Subcutaneous abdominal adipose tissue (tissue), 5 donors: ENCODE data around the gene UBE2O.

ENCODE experiments used
- H3K27ac ChIP-seq: one replicate; pipeline ENCODE4 v1.7.0; 2013; ENCODE audit warnings: low read depth, mild to moderate bottlenecking, inconsistent platforms, low read length, moderate library complexity
- H3K27me3 ChIP-seq, 5 donors: one replicate each; pipeline ENCODE4 v1.7.0; 2013; ENCODE audit warnings: low read length in 5 of 5, inconsistent platforms in 1 of 5; ENCODE audit not compliant: control insufficient read depth in 5 of 5, insufficient read depth in 4 of 5
- H3K36me3 ChIP-seq, 5 donors: one replicate each; pipeline ENCODE4 v1.7.0; 2013; ENCODE audit warnings: low read length in 5 of 5; ENCODE audit not compliant: control insufficient read depth in 5 of 5, insufficient read depth in 5 of 5
- H3K4me1 ChIP-seq, 5 donors: one replicate each; pipeline ENCODE4 v1.7.0; 2013; ENCODE audit warnings: low read length in 5 of 5, mild to moderate bottlenecking in 3 of 5, moderate library complexity in 1 of 5; ENCODE audit not compliant: control insufficient read depth in 5 of 5, insufficient read depth in 5 of 5
- H3K4me3 ChIP-seq, 5 donors: one replicate each; pipeline ENCODE4 v1.7.0; 2013; ENCODE audit warnings: low read length in 5 of 5, low read depth in 1 of 5
- H3K9ac ChIP-seq, 5 donors: one replicate each; pipeline ENCODE4 v1.7.0; 2013; ENCODE audit warnings: low read length in 5 of 5, mild to moderate bottlenecking in 4 of 5, moderate library complexity in 3 of 5
- H3K9me3 ChIP-seq, 5 donors: one replicate each; pipeline ENCODE4 v1.7.0; 2013; ENCODE audit warnings: low read length in 5 of 5; ENCODE audit not compliant: control insufficient read depth in 5 of 5
- donor health status: healthy.
- donor health status: healthy.
- donor health status: healthy.
- donor health status: healthy.
- donor health status: healthy.

Gene UBE2O

GRCh38 chr17:76376318-76377133 is 76.4 kb downstream of the UBE2O start:
- no peaks in the 10 kb centered on the region for H3K36me3 ChIP-seq

GRCh38 chr17:76371656-76372628 is 81.0 kb downstream of the UBE2O start:
- H3K36me3 ChIP-seq = no peaks in the 10 kb centered on the region
- peaks cover 0 to 5% (median 0%) of the 10 kb centered on the region in 5 donors for H3K27me3 ChIP-seq
- no peak overlapping the region for H3K4me3 ChIP-seq
- no peak overlapping the region for H3K9ac ChIP-seq
- peaks cover 10 to 26% (median 15%) of the 10 kb centered on the region in 5 donors for H3K4me1 ChIP-seq
- H3K9me3 ChIP-seq = no peaks in the 10 kb centered on the region
- no peak overlapping the region for H3K27ac ChIP-seq

More at GRCh38 chr17:76376318-76377133, 76.4 kb downstream of the UBE2O start:
- Histone ChIP-seq H3K4me3 (no peak overlapping the region), H3K9me3 (no peaks in the 10 kb centered on the region), H3K27ac (no peak overlapping the region), H3K4me1 (peaks cover 0 to 14% (median 1%) of the 10 kb centered on the region in 5 donors), H3K27me3 (peaks cover 0 to 4% (median 0%) of the 10 kb centered on the region in 5 donors), H3K9ac (no peak overlapping the region)

DNA sequence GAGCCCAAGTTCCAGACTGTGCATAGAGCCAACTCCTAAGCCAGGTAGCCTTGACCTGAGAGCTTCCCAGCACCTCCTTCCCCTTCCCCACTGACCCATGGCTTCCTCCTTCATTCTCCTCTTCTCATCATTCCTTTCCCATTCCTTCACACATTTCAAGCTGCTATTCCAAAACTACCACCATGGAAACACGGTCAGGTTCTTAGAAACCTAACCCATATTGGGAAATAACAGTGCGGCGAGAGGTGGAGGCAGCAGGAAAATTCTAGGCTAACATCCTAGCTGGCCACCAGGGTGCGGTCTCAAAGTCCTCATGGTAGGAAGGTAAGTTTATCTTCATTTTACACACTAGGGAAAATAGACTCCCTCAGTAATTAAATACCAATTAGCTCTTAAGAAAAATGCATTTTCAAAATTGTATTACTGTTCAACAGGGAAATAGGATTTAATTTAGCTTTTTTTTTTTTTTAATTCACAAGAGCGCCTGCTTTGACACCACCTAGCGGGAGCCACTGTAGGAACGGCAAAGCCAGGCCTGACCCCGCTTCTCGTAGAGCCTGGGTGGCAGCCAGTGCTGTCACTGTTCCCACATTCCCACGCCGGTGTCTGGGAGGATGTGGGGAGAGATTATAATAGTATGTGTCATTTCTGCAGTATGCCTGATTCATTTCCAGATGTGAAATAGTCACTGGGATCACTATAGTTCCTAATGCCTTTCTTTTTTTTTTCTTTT is 82.5 kb downstream of the UBE2O start:
- Histone ChIP-seq H3K27me3 (peaks cover 0 to 2% (median 0%) of the 10 kb centered on the region in 5 donors), H3K4me1 (peaks cover 10 to 19% (median 15%) of the 10 kb centered on the region in 5 donors), H3K36me3 (no peaks in the 10 kb centered on the region), H3K9me3 (no peaks in the 10 kb centered on the region), H3K9ac (peak overlapping the region in 1 of 5 donors; percentile 88), H3K27ac (peak overlapping the region; percentile 55), H3K4me3 (no peak overlapping the region)

DNA sequence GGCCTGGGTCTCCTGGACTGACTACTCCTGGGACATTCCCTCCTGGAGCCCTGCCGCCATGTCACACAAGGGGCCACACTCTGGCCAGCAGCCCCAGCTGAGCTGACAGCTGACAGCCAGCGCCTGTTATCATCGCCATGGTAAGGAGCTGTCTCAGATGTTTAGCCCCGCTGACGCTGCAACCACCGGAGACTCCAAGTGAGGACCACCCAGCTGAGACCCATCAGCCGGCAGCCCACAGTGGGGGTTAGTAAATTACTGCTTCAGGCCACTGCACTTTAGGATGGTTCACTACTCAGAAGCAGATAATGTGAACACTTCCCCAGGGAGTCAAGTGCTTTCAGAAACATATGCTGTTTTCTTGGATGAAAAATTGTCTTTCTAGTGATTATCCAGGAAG is 83.1 kb downstream of the UBE2O start:
- no peak overlapping the region for H3K9ac ChIP-seq
- peaks cover 0 to 2% (median 0%) of the 10 kb centered on the region in 5 donors for H3K27me3 ChIP-seq
- H3K4me3 ChIP-seq = no peak overlapping the region
- H3K4me1 ChIP-seq = peaks cover 10 to 19% (median 15%) of the 10 kb centered on the region in 5 donors
- no peaks in the 10 kb centered on the region for H3K36me3 ChIP-seq
- no peaks in the 10 kb centered on the region for H3K9me3 ChIP-seq
- peak overlapping the region; percentile 55 for H3K27ac ChIP-seq

DNA sequence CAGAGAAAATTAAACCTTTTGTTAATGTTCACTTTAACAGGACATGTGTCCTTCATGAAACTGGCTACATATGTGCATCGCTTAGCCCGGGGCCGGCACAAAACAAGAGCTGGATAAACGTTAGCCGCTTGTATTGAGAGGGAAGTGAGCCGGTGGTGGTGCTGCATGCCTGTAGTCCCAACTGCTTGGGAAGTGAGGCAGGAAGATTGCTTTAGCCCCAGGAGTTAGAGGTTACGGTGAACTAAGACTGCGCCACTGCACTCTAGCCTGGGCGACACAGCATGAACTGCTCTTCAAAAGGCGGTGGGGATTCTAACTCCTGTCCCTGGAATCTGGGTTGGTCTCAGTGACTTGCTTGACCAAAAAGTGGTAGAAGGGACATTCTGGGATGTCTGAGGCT is 83.6 kb downstream of the UBE2O start:
- H3K36me3 ChIP-seq = no peaks in the 10 kb centered on the region
- no peaks in the 10 kb centered on the region for H3K9me3 ChIP-seq
- no peak overlapping the region for H3K9ac ChIP-seq
- H3K4me1 ChIP-seq = peaks cover 10 to 19% (median 15%) of the 10 kb centered on the region in 5 donors
- H3K27me3 ChIP-seq = peaks cover 0 to 2% (median 0%) of the 10 kb centered on the region in 5 donors
- H3K4me3 ChIP-seq = no peak overlapping the region
- H3K27ac ChIP-seq = no peak overlapping the region

GRCh38 chr17:76368545-76368944 is 84.4 kb downstream of the UBE2O start:
- Histone ChIP-seq H3K4me3 (peak overlapping the region in 1 of 5 donors; percentile 11), H3K4me1 (peaks cover 10 to 19% (median 15%) of the 10 kb centered on the region in 5 donors), H3K27me3 (peaks cover 0 to 2% (median 0%) of the 10 kb centered on the region in 5 donors), H3K36me3 (no peaks in the 10 kb centered on the region), H3K27ac (no peak overlapping the region), H3K9ac (no peak overlapping the region), H3K9me3 (no peaks in the 10 kb centered on the region)

DNA sequence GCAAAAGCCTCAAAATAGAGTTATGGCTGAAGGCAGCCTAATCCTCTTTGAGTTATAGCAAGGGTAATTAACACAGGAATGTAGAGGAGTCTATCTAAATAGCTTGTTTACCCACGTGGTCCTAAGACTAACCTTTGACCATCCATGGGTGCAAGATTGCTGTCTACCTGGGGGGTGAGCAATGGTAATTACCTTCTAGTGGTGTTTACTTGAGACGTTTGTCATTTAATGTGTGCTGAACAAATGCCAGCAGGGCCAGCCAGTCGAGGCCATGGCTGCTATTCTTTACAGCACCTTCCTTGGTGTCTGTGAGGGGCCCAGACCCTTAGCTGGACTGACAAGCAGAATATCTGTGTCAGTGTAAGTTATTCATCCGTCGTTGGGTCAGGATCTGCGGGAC is 85.3 kb downstream of the UBE2O start:
- Histone ChIP-seq H3K9ac (no peak overlapping the region), H3K27me3 (peaks cover 0 to 2% (median 0%) of the 10 kb centered on the region in 5 donors), H3K9me3 (no peaks in the 10 kb centered on the region), H3K27ac (no peak overlapping the region), H3K36me3 (no peaks in the 10 kb centered on the region), H3K4me3 (no peak overlapping the region), H3K4me1 (peaks cover 10 to 23% (median 15%) of the 10 kb centered on the region in 5 donors)

DNA sequence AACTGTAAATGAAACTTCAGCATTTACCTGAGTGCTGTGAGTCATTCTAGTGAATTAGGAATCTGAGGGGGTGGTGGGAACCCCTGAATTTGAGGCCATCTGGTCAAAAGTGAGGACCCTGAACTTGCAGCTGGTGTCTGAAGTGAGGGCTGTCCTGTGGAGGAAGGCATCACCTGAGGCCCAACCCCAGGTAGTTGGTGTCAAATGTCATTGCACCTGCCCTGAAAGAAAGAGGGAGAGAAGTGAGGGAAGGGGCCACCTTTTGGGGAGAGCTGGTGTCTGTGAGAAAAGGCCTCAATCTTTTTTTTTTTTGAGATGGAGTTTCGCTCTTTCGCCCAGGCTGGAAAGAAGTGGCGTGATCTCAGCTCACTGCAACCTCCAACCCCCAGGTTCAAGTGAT is 86.7 kb downstream of the UBE2O start:
- peaks cover 13 to 36% (median 28%) of the 10 kb centered on the region in 5 donors for H3K4me1 ChIP-seq
- peaks cover 0 to 2% (median 0%) of the 10 kb centered on the region in 5 donors for H3K27me3 ChIP-seq
- H3K27ac ChIP-seq = no peak overlapping the region
- no peak overlapping the region for H3K4me3 ChIP-seq
- H3K9ac ChIP-seq = no peak overlapping the region
- no peaks in the 10 kb centered on the region for H3K9me3 ChIP-seq
- no peaks in the 10 kb centered on the region for H3K36me3 ChIP-seq

GRCh38 chr17:76365256-76365903 is 87.6 kb downstream of the UBE2O start:
- Histone ChIP-seq H3K27ac (no peak overlapping the region), H3K4me1 (peaks cover 7 to 31% (median 23%) of the 10 kb centered on the region in 5 donors), H3K4me3 (no peak overlapping the region), H3K9ac (no peak overlapping the region), H3K36me3 (no peaks in the 10 kb centered on the region), H3K9me3 (no peaks in the 10 kb centered on the region), H3K27me3 (no peaks in the 10 kb centered on the region)
